ENCODE measurements around the gene ZNF653. TPM values are rescaled to one million over a fixed set of nuclear protein-coding genes. Genes with fewer than 3 reads are reported as not detected.

The ZNF653 gene
- total RNA-seq, 4 donors from 2014 or later: 3.3 to 8.4 (median 5.3) TPM

DNA sequence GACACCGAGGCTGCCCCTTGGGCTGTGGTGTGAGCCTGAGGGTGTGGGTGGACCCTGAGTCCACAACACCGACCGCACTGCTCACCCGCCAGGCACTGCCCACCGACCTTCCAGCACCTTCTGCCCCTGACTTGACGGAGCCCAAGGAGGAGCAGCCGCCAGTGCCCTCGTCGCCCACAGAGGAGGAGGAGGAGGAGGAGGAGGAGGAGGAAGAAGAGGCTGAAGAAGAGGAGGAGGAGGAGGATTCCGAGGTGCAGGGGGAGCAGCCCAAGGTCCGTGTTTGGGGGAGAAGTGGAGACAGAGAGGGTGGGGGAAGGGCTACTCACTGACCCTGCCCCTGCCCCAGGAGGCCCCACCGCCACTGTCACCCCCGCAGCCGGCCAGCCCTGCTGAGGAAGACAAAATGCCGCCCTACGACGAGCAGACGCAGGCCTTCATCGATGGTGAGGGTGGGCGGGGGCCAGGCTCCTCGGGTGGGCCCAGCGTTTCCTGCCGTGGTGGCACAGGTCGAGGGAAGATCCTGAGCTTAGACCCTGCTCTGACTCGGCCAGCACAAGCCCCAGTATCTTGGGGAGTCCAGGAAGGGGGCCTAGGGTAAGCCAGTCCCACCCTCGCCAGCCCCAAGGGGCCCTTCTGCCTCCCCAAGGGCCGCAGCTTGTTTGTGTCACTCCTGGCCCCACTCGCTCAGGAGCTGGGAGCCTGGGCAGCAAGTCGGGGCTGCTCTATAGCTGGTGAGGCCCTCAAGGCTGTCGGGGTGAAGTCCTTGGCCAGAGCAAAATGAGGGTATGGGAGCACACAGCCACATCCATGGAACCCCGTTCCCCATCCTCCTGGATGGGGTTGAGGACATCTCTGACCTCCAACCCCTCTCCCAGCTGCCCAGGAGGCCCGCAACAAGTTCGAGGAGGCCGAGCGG lies 58.0 kb downstream of the ZNF653 start:
- ATAC-seq (ENCODE audit: low FRiP score) (no peak), DNase-seq (ENCODE audit: low spot score) (no peak)
- TF ChIP-seq, protein P1, sequence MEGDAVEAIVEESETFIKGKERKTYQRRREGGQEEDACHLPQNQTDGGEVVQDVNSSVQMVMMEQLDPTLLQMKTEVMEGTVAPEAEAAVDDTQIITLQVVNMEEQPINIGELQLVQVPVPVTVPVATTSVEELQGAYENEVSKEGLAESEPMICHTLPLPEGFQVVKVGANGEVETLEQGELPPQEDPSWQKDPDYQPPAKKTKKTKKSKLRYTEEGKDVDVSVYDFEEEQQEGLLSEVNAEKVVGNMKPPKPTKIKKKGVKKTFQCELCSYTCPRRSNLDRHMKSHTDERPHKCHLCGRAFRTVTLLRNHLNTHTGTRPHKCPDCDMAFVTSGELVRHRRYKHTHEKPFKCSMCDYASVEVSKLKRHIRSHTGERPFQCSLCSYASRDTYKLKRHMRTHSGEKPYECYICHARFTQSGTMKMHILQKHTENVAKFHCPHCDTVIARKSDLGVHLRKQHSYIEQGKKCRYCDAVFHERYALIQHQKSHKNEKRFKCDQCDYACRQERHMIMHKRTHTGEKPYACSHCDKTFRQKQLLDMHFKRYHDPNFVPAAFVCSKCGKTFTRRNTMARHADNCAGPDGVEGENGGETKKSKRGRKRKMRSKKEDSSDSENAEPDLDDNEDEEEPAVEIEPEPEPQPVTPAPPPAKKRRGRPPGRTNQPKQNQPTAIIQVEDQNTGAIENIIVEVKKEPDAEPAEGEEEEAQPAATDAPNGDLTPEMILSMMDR (IDR thresholded peaks at IDR 0.05): no peak

DNA sequence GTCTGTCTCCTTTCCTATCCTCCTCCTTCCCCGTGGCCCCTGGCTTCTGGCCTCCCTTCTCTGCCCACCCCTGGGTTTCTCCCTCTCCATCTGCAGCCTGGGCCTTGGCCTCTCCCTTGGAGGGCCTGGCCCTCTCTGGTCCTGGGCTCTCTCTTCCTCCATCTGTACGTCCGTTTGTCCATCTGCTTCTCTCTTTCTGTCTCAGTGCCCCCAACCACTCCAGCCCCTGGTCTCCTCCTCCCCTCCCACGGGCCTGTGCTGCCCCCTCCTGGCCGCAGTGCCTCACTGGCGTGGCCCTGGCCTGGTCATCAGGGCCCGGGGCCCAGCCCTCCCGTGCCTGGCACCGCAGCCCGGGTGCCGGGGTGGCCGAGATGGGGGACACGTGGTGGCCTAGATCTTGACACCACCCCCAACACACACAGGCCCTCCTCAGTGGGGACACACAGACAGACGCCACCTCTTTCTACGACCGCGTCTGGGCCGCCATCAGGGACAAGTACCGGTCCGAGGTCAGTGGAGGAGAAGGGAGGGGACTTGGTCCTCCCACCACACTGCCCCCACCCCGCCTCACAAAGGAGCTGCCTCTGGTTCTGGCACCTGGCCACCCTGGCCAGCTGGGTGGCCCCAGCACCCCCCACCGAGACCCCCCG lies 58.9 kb downstream of the ZNF653 start:
- TF ChIP-seq, protein P1 (IDR thresholded peaks at IDR 0.05): peak in 2 of 3 donors; percentile 15 to 45
- ATAC-seq (ENCODE audit: low FRiP score) (peak; percentile 31), DNase-seq (ENCODE audit: low spot score) (no peak)

DNA sequence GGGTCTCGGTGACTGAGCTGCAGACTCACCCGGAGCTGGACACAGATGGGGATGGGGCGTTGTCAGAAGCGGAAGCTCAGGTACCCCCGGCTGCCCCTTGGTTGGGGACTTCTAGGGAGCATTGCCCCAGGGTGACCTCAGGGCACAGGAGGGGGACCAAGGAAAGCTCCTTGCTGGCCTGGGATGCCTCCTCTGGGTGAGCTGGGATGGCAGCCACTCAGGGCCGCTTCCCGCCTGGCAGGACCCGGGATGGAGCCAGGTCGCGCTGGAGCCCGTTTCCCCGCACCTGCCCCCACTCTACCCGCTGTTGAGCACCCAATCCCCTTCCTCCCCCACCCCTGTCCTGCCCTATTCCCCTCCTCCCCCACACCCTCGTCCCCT lies 59.4 kb downstream of the ZNF653 start:
- ATAC-seq (ENCODE audit: low FRiP score): no peak
- DNase-seq (ENCODE audit: low spot score): no peak

DNA sequence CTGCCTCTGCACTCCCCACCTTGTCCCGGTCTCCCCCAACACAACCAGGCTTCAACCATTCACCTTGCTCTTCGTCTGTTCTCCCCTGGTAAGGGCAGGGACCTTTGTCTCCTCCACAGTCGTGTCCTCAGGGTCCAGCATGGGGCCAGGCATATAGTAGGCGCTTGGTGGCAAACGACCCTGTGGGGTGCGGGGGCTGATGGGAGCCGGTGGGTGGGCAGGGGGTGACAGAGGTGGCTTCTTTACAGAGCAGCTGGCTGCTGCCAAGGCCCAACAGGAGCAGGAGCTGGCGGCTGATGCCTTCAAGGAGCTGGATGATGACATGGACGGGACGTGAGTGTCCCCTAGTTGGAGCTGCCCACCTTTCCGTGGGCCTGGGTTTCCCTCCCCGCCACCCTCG lies 60.5 kb downstream of the ZNF653 start:
- ATAC-seq (ENCODE audit: low FRiP score) (no peak), DNase-seq (ENCODE audit: low spot score) (no peak)
- TF ChIP-seq, protein P1 (IDR thresholded peaks at IDR 0.05): no peak

More for the DNA sequence above, 59.4 kb downstream of the ZNF653 start:
- TF ChIP-seq, protein P1 (IDR thresholded peaks at IDR 0.05): no peak

DNA sequence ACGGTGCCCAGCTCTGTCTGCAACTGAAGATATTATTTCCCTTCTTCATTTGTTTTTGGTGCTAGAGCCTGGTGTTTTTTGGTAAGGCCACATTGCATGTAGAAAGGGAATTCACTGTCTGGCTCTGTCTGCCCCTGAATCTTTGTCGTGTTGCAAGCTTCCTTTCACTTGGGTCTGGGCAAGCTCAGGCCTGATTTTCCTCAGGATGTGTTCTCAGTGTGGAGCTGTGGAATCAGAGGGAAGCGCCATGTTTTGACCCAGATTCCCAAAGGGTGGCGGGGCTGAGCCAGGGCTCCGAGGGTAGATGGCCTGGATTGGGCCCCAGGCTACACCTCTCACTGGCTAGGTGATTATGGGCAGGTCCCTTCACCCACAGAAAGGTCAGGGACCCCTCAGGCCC lies 61.6 kb downstream of the ZNF653 start:
- DNase-seq (ENCODE audit: low spot score) (no peak), ATAC-seq (ENCODE audit: low FRiP score) (no peak)
- TF ChIP-seq, protein P1 (IDR thresholded peaks at IDR 0.05): no peak

DNA sequence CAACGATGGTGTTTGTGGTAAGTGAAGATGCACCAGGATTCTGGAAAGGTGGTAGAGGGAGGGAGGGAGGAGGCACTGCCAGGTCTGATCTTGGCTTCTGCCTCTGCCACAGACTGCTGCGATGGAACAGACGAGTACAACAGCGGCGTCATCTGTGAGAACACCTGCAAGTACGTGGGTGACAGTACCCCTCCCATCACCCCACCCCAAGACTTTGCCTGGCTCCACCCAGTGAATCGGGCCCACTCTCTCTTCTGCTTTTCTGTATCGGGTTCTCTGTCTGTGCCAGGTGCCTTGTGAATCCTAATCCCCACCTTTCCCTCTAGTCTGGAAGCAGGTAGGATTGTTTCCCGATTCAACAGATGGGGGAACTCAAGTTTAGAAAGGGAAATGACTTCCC lies 67.7 kb downstream of the ZNF653 start:
- no peak for ATAC-seq (ENCODE audit: low FRiP score)
- DNase-seq (ENCODE audit: low spot score): no peak
- TF ChIP-seq, protein P1 (IDR thresholded peaks at IDR 0.05): no peak
